Testis (tissue), 2 donors: Measurements from ENCODE around the gene NDUFA3.

ENCODE experiments used
- POLR2A ChIP-seq: fragments of 450-650 bp; IDR thresholded peaks from one replicate; pipeline ENCODE4 v1.6.1; 2017; ENCODE audit warnings: antibody characterized with exemption, mild to moderate bottlenecking, moderate library complexity
- TF ChIP-seq, protein P1 (sequence below), 3 experiments: fragments of 450-650 bp in 2 of 3; fragments of 200-600 bp in 1 of 3; sonication (generic) in 1 of 3; IDR thresholded peaks; one replicate each; pipeline ENCODE4 v1.5.1; 2016 to 2019; ENCODE audit warnings: antibody characterized with exemption in 3 of 3, mild to moderate bottlenecking in 2 of 3, moderate library complexity in 1 of 3

DNA sequence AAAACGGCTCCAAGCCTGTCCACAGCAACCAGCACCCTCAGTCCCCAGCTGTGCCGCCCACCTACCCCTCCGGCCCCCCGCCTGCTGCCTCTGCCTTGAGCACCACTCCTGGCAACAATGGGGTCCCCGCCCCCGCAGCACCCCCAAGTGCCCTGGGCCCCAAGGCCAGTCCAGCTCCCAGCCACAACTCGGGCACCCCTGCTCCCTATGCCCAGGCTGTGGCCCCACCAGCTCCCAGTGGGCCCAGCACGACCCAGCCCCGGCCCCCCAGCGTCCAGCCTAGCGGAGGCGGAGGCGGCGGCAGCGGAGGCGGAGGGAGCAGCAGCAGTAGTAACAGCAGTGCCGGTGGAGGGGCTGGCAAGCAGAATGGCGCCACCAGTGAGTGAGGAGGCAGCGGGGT lies 45.5 kb downstream of the NDUFA3 start:
- TF ChIP-seq, protein P1, sequence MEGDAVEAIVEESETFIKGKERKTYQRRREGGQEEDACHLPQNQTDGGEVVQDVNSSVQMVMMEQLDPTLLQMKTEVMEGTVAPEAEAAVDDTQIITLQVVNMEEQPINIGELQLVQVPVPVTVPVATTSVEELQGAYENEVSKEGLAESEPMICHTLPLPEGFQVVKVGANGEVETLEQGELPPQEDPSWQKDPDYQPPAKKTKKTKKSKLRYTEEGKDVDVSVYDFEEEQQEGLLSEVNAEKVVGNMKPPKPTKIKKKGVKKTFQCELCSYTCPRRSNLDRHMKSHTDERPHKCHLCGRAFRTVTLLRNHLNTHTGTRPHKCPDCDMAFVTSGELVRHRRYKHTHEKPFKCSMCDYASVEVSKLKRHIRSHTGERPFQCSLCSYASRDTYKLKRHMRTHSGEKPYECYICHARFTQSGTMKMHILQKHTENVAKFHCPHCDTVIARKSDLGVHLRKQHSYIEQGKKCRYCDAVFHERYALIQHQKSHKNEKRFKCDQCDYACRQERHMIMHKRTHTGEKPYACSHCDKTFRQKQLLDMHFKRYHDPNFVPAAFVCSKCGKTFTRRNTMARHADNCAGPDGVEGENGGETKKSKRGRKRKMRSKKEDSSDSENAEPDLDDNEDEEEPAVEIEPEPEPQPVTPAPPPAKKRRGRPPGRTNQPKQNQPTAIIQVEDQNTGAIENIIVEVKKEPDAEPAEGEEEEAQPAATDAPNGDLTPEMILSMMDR (IDR thresholded peaks at IDR 0.05) = no peak
- no peak for TF ChIP-seq POLR2A
